Esophagus muscularis mucosa (tissue), 3 donors: Measurements from ENCODE around the gene RTP5.

Source experiments
- POLR2A ChIP-seq: fragments of 450-650 bp; IDR thresholded peaks from one replicate; pipeline ENCODE4 v1.6.1; 2017; ENCODE audit warnings: antibody characterized with exemption, moderate library complexity, mild to moderate bottlenecking, low read depth
- TF ChIP-seq, protein P1 (sequence below), 3 experiments: fragments of 200-600 bp in 2 of 3; fragments of 450-650 bp in 1 of 3; sonication (generic) in 2 of 3; IDR thresholded peaks; one replicate each; pipeline ENCODE4 v1.5.1; 2017 to 2019; ENCODE audit warnings: antibody characterized with exemption in 3 of 3, mild to moderate bottlenecking in 2 of 3, moderate library complexity in 1 of 3

DNA sequence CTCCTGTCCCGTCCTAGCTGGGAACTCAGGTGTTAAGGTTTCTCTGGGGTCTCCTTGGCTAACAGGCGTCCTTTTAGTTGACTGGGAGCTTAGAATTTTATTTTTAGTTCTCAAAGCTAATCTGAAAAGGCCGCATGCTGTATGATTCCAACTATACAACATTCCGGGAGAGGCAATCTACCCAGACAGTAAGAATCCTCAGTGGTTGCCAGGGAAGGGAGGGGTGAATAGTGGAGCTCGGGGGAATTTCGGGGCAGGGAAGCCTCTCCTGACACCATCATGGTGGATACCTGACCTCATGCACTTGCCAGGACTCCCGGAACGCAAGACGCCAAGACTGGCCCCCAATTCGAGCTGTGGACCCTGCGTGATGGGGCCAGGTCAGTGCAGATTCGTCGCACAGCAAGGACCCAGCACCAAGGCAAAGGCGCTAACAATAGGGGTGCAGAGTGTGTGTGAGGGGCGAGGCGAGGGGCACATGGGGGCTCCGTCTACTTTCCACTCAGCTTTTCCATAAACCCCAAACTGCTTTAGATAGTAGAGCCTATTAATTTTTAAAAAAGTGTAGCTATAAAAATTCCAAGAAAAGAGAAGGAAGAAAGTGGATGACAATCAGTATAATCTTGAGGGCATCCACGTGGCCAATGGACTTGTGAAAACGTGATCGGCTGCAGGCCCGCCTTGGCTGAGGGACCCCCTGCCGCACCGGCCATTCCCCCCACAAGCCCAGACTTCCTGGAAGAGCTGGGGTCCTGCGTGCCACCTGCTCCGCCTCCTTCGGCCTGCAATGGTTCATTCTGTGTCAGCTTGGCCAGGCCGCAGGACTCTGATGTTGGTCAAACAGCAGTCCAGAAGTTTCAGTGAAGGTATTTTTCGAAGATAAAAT, 28.1 kb upstream of the RTP5 start:
- TF ChIP-seq, protein P1, sequence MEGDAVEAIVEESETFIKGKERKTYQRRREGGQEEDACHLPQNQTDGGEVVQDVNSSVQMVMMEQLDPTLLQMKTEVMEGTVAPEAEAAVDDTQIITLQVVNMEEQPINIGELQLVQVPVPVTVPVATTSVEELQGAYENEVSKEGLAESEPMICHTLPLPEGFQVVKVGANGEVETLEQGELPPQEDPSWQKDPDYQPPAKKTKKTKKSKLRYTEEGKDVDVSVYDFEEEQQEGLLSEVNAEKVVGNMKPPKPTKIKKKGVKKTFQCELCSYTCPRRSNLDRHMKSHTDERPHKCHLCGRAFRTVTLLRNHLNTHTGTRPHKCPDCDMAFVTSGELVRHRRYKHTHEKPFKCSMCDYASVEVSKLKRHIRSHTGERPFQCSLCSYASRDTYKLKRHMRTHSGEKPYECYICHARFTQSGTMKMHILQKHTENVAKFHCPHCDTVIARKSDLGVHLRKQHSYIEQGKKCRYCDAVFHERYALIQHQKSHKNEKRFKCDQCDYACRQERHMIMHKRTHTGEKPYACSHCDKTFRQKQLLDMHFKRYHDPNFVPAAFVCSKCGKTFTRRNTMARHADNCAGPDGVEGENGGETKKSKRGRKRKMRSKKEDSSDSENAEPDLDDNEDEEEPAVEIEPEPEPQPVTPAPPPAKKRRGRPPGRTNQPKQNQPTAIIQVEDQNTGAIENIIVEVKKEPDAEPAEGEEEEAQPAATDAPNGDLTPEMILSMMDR (IDR thresholded peaks at IDR 0.05), result no peak
- TF ChIP-seq POLR2A, result no peak
